ENCODE measurements around the gene GFI1. TPM values are rescaled to one million over a fixed set of nuclear protein-coding genes. Genes with fewer than 3 reads are reported as not detected.

GFI1 gene
- total RNA-seq, 1 experiment from 2014 or later = 0.49 TPM

- ChIA-PET POLR2A (no interaction called here), CTCF (no interaction called here)
- H3K4me1 ChIP-seq (ENCODE audit: control insufficient read depth, insufficient read depth, low read length) = no peaks in the 10 kb centered on the region
- no peak for DNase-seq (ENCODE audit: low read depth, low spot score)
- ATAC-seq = no peak
- intact Hi-C loops (cut with micrococcal nuclease; ENCODE audit: unreplicated experiment) = no loop called here
- no TSS peak for BruUV-seq (replicated peaks)
- H3K27ac ChIP-seq (ENCODE audit: low read length) = no peak overlapping the region
- in situ Hi-C loops (cut with HindIII; ENCODE audit: low pct_unique_long_range_greater_than_20kb, low sequenced_read_pairs) = no loop called here
- TF ChIP-seq SIN3A (IDR thresholded peaks at IDR 0.05; ENCODE audit: borderline replicate concordance, insufficient read depth, low read depth, low read length) (no peak), CTCF (IDR thresholded peaks at IDR 0.05) (no peak)
- H3K36me3 ChIP-seq (ENCODE audit: control insufficient read depth, insufficient read depth, low read length) = no peaks in the 10 kb centered on the region
- no peaks in the 10 kb centered on the region for H3K9me3 ChIP-seq (ENCODE audit: control insufficient read depth, insufficient read depth, low read depth, low read length)
- no peak overlapping the region for H3K4me3 ChIP-seq (ENCODE audit: low read depth in 2 of 2, low read length in 2 of 2)
- H3K27me3 ChIP-seq (ENCODE audit: control insufficient read depth, insufficient read depth, low read length) = no peaks in the 10 kb centered on the region
These were observed 11.7 kb downstream of the GFI1 start for GRCh38 chr1:92475029-92475428.

- no TSS peak for BruUV-seq (replicated peaks)
- intact Hi-C loops (cut with micrococcal nuclease; ENCODE audit: unreplicated experiment) (no loop called here), in situ Hi-C loops (cut with HindIII; ENCODE audit: low pct_unique_long_range_greater_than_20kb, low sequenced_read_pairs) (no loop called here)
- Histone ChIP-seq H3K4me3 (ENCODE audit: low read depth in 2 of 2, low read length in 2 of 2) (no peak overlapping the region), H3K27ac (ENCODE audit: low read length) (no peak overlapping the region), H3K27me3 (ENCODE audit: control insufficient read depth, insufficient read depth, low read length) (no peaks in the 10 kb centered on the region), H3K4me1 (ENCODE audit: control insufficient read depth, insufficient read depth, low read length) (no peaks in the 10 kb centered on the region), H3K9me3 (ENCODE audit: control insufficient read depth, insufficient read depth, low read depth, low read length) (no peaks in the 10 kb centered on the region), H3K36me3 (ENCODE audit: control insufficient read depth, insufficient read depth, low read length) (no peaks in the 10 kb centered on the region)
- ATAC-seq (no peak), DNase-seq (ENCODE audit: low read depth, low spot score) (no peak)
- CTCF ChIA-PET = interaction anchor here (0.5 to 0.6 kb wide), 2 partner anchors 29 to 199 kb away, joined by 3 to 4 read pairs; no protein-coding TSS in a partner anchor
- TF ChIP-seq POLR2AphosphoS5 (IDR thresholded peaks at IDR 0.05; ENCODE audit: low read depth, low read length) (no peak), CTCF (IDR thresholded peaks at IDR 0.05) (no peak), REST (IDR thresholded peaks at IDR 0.05; ENCODE audit: insufficient read depth in 1 of 2, low read depth in 2 of 2, low read length in 1 of 2) (no peak)
- POLR2A ChIA-PET = no interaction called here
These were observed 12.8 kb downstream of the GFI1 start for GRCh38 chr1:92473781-92474495.
